Measurements from ENCODE around the gene PRKAG2. TPM values are rescaled to one million over a fixed set of nuclear protein-coding genes. Genes with fewer than 3 reads are reported as not detected.

The PRKAG2 gene
- polyA plus RNA-seq, 1 of the 3 experiments (the other 2 are of a cell fraction) = 51.6 TPM

GRCh38 chr7:151688236-151688780 lies 188.6 kb downstream of the PRKAG2 start:
- CTCF ChIA-PET = interaction anchor here (0.6 to 2.6 kb wide), 5 partner anchors 10 to 104 kb away, joined by 3 to 11 read pairs (median 4); no protein-coding TSS in a partner anchor
- peak overlapping the region; percentile 46 for H3K9ac ChIP-seq
- WGBS (ENCODE audit: low lambda C conversion rate) = 90% methylated on average over 17 of the region's 19 CpGs

More at GRCh38 chr7:151688236-151688780, 188.6 kb downstream of the PRKAG2 start:
- POLR2A ChIA-PET = interaction anchor here (0.6 kb wide), 1 partner anchor 133 kb away, joined by 3 read pairs; no protein-coding TSS in a partner anchor
- H3K4me2 ChIP-seq = peak overlapping the region; percentile 31; the same call in 1 of the 2 replicates
- H3K27ac ChIP-seq (ENCODE audit: low read depth in 2 of 2, low read length in 1 of 2) = peak overlapping the region; percentile 77 to 83
- H4K20me1 ChIP-seq (ENCODE audit: insufficient read depth) = no peaks in the 10 kb centered on the region
- H3F3A ChIP-seq (replicated peaks; ENCODE audit: insufficient read depth) = peaks cover 17% of the 10 kb centered on the region
- H3K27me3 ChIP-seq (ENCODE audit: insufficient read depth) = no peaks in the 10 kb centered on the region
- no peaks in the 10 kb centered on the region for H3K9me3 ChIP-seq
- no peaks in the 10 kb centered on the region for H3K36me3 ChIP-seq (replicated peaks in 1 of 2; ENCODE audit: control insufficient read depth in 1 of 2, insufficient read depth in 2 of 2, low read length in 1 of 2)
- no peak for DNase-seq
- no peak overlapping the region; the same call in 1 of the 2 replicates for H2AFZ ChIP-seq (ENCODE audit: low read depth)
- H3K4me1 ChIP-seq (ENCODE audit: control insufficient read depth in 1 of 2, insufficient read depth in 2 of 2, low read depth in 1 of 2, low read length in 1 of 2) = peaks cover 6 to 37% of the 10 kb centered on the region in 2 experiments; a peak in 3 of 4 replicates
- TF ChIP-seq TEAD4 (IDR thresholded peaks at IDR 0.05; ENCODE audit: borderline replicate concordance, insufficient read depth) (no peak), SIN3A (IDR thresholded peaks at IDR 0.05; ENCODE audit: borderline replicate concordance, low read depth, low read length) (no peak), NFIC (IDR thresholded peaks at IDR 0.05; ENCODE audit: borderline replicate concordance) (no peak), PBX3 (IDR thresholded peaks at IDR 0.05) (no peak), MAX (IDR thresholded peaks at IDR 0.05; ENCODE audit: low read depth) (no peak), FOXM1 (IDR thresholded peaks at IDR 0.05; ENCODE audit: low read depth) (no peak), EZH2phosphoT487 (IDR thresholded peaks at IDR 0.05; ENCODE audit: borderline replicate concordance, low read depth) (no peak), FOXJ3 (CRISPR knock-in tag; IDR thresholded peaks at IDR 0.05) (no peak), REST (IDR thresholded peaks at IDR 0.05; ENCODE audit: low read depth, low read length) (no peak), SMC3 (IDR thresholded peaks at IDR 0.05; ENCODE audit: low read depth, low read length) (no peak), ZBTB33 (IDR thresholded peaks at IDR 0.05; ENCODE audit: borderline replicate concordance, low read depth) (no peak), RCOR1 (IDR thresholded peaks at IDR 0.05; ENCODE audit: low read length) (no peak), NRF1 (IDR thresholded peaks at IDR 0.05; ENCODE audit: low read depth, low read length) (no peak), MEF2A (IDR thresholded peaks at IDR 0.05; ENCODE audit: borderline replicate concordance, low read depth) (no peak)
- no peak overlapping the region for H3K4me3 ChIP-seq (ENCODE audit: low read depth in 2 of 2, low read length in 1 of 2)
- no peaks in the 10 kb centered on the region for H3K79me2 ChIP-seq (ENCODE audit: insufficient read depth)
- no peaks in the 10 kb centered on the region for H3K9me2 ChIP-seq
